Measurements from ENCODE around the gene ARHGEF1.
"Not testable (repeated sequence)": the region's sequence is repeated elsewhere in the genome, so short reads cannot be mapped to it uniquely, and the experiment has no call there.

The ARHGEF1 gene

DNA sequence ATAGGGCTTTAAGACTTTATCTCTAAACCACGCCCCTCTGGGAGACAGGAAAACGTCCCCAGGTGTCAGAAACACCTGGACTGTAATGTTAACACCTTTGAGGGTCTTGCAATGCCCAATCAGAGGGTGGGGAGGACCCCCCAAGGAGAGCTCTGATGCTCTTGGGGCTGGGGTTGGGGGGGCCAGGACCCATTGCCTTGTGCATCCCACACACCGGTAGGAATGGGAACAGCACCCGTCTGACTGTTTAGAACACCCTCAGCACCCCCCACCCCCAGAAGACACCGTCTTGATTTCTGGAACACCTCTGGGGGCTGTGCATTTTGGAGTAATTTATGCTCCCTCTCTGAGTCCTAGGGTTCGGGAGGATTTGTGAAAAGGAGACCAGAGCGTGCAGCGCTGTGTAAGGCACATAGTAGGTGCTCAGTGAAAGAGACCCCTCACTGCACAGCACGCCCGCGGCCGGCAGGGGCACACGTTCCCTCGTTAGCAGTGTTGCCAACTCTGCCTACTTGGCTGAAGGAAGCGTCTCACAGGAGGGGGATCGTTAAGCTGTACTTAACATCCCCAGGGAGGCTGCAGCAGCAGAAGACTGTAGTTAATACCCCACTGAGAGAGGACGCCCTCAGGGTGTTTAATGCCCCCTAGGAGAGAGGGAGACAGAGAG, 48.1 kb downstream of the ARHGEF1 start:
- no peak for DNase-seq (ENCODE audit: low read depth)

DNA sequence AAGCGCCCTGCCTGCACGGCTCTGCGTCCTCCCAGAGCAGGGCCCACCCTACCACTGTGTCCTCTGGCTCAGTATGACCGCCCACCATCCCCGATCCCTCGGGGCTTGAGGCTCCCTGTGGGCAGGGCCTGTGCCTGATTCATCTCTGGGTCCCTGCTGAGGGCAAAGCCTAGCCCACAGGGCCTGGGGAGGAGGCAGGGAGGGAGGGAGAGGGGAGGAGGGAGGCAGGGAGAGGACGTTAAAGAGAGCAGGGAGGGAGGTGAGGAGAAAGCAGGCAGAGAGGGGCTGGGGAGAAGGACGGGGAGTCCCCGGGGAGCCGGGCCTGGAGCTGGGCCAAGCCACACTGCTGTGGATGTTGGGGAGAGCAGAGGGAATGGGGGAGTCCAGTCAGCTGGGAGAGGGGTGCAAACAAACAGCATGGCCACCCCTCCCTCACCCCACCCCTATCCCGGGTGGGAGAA, 49.3 kb downstream of the ARHGEF1 start:
- no peak for DNase-seq (ENCODE audit: low read depth)

DNA sequence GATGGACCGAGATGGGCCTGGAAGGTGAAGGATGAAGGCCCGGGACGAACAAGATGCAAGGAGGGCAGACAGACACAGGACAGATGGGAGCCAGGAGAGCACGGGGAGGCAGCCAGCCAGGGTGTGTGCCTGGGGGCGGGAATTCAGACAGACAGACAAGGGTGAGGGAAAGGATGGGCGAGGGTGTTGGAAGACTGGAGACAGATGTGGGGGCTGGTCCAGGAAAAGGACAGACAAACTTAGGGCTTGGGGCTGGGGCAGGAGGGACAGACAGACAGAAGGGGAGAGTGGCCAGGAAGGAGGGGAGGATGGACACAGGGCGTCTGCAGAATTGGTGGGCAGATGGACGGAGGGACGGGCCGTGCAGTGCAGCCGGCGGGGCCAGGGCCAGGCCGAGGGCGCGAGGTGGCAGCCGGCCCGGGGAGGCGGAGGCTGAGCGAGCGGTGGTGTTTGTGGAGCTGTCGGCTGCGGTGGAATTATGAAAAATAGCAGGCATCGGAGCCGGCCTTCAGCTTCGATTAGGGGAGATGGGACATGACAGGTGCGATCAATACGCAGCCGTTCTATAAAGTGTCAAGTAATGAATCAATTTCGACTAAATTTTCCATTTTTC, 49.8 kb downstream of the ARHGEF1 start:
- no peak for DNase-seq (ENCODE audit: low read depth)

DNA sequence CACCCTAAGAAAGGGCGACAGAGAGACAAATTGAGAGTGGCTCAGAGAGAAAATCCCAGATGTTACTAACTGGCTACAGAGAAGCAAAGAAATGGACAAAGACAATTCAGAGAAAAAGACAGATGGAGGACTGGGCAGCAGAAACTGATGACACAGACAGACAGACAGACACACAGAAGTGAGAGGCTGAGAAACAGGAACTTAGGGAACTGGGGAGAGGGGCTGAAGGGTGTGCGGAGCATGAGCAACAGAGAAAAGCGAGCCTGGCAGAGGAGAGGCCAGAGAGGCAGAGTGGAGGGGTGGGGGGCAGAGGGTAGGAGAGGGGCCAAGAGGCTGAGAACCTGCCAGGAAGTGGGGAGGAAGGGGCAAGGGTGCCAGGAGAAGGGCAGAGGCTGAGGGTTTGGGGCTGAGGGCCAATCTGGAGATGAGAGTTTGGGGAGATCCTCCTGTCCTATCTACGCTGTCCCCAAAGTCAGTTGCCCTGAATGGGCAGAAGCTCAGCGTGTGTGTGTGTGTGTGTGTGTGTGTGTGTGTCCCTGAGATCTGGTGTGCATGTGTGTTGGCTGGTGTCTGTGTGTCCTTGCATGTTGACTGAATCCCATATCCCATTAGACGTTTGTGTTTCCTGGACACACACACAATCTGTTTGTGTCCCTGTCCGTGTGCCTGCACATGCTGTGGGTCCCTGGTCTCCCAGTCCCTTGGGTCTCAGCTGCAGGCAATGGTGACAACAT, 50.9 kb downstream of the ARHGEF1 start:
- no peak for DNase-seq (ENCODE audit: low read depth)

DNA sequence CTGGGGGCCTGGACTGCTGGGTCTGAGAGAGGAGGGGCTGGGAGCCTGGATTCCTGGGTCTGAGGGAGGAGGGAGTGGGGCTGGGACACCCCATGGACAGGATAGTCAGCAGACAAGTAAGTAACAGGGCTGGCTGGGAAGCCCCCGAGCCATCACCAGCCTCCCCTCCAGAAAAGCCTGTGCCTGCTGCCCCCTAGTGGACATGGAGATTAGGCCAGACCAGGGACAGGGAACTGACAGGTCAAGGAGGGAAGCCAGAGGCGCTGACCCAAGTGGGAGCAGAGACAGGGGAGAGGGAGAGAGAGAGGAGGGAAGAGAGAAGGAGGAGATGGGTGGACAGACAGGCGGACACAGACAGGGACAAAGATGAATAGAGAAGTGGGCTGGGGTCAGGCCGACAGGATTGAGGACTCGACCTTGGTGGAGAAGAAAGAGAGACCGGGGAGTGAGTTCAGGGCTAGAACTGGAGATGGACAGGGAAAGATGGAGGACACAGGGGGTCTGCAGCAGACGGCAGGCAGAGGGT, 51.9 kb downstream of the ARHGEF1 start:
- DNase-seq (ENCODE audit: low read depth) = peak; percentile 45

DNA sequence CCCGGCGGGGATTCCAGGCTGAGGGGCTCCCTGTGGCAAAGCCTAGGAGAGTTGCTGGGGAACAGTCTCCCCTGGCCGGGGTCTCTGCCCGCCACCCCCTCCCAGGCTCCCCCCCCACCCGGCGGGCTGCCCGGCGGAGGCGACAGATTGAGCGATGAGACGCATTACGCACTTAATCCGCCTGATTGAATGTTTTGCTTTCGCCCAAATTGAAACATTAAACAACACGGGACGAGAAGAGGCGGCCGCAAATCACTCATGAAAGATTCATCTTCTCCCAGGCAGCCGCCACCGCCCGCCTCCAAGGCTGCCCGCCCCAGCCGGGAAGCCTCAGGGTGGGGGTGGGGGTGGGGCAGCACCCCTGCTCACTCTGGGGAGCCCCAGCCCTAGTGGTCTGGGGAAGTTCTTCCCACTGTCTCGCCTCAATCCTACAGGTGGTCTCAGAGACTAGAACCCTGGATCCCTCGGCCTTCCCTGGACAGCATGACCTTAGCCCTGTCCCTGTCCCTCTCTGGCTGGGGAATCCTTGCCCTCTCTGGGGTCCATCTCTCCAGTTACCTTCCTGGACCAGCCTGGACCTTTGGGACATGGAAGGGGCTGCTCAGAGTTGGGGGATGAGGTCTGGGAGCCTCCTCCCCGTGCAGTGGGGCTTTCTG, 52.9 kb downstream of the ARHGEF1 start:
- DNase-seq (ENCODE audit: low read depth) = no peak

DNA sequence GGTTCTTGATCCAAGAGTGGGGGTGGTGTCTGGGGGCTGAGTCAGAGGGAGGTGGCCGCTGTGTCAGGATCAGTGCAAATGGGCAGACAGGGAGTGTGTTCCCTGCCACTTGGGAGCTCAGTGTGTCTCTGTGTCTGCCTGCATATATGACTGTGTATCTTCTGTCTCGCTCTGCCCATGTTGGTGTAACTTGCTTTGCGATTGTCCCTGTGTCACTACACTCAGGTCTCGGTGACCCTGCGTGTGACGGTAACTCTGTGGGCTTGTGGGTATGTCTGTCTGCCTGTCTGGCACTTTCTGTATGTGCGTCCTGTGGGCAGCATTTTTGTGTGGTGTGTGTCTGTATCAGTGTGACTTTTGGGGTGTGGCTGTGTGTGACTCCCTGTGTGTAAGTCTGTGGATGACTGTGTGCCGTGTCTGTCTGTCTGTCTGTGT, 53.4 kb downstream of the ARHGEF1 start:
- no peak for DNase-seq (ENCODE audit: low read depth)

DNA sequence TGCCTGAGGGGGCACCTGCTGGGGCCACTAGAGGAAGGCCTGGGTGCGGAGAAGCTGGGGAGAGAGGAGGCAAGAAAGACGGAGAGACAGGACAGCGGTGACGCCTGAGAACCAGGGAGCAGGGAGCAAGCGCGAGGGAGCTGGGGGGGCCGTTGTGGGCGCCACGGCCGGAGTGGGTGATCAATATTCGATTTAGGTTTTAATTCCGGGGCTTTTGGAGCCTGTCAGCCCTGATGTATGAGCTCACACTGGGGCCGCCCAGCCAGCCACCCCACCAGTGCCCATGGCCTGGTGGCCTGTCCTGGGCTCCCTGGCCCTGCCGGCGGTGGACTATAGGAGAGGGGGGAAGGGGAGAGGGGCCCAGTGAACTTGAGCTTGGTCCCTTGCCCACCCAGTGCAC, 54.0 kb downstream of the ARHGEF1 start:
- no peak for DNase-seq (ENCODE audit: low read depth)

DNA sequence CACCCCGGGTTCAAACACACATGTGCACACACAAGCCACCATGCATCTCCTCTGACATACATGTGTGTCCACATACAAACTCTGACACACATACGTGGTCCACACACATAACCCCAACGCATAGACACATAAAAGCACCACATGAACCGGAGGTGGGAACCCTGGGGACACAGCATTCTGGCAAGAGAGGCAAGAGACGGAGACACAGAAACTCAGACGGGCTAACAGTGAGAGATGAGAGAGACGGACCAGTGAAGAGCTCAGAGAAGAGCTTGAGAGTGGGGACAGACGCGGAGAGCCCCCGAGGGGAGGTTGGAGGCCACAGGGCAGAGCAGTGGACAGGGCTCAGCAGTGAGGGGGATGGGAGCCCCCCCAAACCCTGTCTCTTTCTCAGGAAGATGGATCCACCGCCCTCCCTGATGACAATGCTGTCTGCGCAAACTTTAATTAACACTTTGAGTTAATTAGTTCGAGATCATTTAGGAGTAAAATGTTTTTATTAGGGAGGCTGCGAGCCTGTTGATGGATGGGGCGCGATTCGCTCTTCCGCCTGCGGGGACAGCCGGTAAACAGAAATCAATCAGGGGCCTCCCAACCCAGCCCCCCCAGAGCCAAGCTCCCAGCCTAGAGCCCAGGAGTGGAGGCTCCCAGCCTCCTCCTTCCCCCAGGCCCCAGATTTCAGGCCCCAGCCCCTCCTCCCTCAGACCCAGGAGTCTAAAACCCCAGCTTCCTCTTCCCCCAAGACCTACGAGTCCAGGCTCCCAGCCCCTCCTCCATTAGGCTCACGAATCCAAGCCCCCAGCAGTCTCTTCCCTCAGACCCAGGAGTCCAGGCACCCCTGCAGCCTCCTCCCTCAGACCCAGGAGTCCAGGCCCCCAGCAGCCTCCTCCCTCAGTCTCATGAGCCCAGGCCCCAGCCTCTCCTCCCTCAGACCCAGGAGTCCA, 54.8 kb downstream of the ARHGEF1 start:
- no peak for DNase-seq (ENCODE audit: low read depth)

DNA sequence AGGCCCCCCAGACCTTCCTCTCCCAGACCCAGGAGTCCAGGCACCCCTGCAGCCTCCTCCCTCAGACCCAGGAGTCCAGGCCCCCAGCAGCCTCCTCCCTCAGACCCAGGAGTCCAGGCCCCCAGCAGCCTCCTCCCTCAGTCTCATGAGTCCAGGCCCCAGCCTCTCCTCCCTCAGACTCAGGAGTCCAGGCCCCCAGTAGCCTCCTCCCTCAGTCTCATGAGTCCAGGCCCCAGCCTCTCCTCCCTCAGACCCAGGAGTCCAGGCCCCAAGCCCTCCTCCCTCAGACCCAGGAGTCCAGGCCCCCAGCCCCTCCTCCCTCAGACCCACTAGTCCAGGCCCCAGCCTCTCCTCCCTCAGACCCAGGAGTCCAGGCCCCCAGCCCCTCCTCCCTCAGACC, 56.2 kb downstream of the ARHGEF1 start:
- not testable (repeated sequence) for DNase-seq (ENCODE audit: low read depth)

DNA sequence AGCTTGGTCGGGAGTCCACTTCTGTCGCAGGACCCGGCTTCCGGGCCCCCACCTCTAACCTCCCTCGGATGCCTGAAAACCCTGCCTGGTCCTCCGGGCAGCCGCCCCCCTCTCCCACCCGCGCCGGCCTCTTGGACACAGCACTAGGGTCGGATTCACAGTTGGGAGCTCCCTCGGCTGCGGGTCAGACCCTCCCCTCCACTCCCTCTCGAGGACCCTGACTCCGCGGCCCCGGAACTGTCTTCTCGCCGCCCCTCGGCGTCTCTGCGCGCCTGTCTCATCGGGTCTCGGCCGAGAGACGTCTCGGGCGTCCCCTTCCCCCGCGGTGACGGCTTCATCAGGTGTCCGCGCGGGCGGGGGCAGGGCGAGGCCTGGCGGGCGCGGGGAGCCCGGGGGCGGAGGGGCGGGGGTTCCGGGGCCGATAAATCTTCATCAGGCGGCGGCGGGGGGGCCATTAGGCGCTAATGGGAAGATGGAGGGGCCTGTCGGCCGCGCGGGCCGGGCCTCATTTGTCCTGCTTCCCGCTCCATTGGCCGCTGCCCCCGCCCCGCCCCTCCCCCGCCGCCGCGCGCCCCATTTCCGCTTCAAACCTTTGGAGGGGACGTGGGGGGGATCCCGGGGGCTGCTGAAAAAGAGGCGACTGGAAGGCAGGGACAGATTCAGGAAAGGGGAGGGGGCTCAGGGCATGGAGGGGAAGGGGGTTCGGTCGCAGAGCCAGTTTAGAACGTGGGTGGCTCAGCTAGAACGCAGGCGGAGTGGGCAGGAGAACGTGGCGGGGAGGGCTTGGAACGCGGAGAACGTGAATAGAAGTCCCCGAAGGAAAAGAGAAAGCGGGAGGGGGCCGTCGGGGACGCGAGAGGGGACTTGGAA, 57.1 kb downstream of the ARHGEF1 start:
- no peak for DNase-seq (ENCODE audit: low read depth)

DNA sequence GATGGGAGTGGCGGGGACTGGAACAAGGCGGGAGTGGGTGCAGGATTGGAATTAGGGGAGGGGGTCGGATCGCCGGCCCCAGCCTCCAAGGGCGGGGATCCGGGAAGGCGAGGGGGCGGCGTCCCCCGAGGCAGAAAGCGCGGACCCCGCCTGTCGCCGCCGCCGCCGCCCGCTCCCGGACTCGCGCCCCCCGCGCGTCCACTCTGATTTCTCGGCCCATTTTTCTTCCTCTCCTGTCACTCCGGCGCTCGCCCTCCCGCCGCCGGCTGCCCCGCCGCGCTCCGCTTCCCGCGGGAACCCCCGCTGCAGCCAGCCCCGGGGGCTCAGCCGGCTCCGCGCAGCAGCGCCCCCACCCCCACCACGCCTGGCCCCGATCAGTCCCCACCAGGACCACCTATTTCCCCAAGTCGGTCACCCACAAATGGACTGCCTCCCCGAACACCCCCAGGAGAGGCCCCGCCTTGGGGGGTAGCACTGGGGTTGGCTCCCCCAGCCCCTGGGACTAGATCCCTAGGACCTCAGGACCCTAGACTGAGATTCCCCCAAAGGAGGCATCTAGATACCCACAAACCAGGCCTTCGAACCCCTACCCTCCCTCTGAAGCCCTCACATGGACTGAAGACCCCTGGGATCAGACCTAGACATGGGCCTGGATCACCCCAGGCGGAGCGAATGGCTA, 57.9 kb downstream of the ARHGEF1 start:
- no peak for DNase-seq (ENCODE audit: low read depth)

DNA sequence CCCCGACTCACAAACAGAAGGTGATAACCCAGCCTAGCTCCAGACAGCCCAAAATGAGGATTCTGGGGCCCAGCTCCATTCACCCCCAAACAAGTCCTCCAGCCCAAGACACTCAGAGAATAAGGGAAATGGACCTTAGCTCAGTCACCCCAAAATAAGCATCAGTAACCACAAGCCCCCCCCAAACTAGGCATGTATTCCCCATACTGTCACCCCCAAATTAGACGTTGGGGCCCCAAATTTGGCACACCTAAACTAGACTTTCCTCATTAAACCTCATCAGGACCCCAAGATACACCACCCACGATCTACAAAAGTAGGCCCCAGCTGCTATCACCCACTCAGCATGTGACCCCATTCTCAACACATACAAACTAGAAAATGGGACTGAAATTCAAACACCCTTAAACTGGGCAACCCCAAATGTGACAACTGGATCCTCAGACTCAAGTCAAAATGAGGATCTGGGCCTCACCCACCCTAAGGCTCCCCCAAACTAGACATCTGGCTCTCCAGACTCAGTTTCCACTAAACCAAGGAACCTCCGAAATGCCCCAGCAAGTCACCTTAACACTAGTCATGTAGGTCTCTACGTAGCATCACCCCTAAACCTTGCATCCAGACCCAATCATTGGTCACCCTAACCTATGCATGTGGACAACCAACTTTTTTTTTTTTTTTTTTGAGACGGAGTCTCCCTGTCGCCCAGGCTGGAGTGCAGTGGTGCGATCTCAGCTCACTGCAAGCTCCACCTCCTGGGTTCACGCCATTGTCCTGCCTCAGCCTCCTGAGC, 58.6 kb downstream of the ARHGEF1 start:
- DNase-seq (ENCODE audit: low read depth) = no peak

DNA sequence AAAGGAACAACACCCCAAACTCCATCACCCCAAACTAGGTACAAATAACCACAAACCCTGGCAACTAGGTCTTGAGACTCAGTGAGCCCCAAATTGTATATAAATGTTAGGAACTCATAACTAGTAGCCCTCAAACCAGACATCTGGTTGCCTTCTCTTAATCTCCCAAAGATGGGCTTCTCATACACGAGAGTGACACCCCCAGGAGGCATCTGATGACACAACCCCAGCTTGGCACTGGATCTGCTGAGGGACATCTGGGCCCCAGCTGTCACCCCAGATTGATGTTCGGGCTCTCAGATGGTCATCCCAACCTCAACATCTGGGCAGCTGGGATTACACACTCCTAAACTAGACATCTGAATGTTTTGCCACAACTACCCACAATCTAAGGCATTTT, 61.4 kb downstream of the ARHGEF1 start:
- DNase-seq (ENCODE audit: low read depth) = no peak

DNA sequence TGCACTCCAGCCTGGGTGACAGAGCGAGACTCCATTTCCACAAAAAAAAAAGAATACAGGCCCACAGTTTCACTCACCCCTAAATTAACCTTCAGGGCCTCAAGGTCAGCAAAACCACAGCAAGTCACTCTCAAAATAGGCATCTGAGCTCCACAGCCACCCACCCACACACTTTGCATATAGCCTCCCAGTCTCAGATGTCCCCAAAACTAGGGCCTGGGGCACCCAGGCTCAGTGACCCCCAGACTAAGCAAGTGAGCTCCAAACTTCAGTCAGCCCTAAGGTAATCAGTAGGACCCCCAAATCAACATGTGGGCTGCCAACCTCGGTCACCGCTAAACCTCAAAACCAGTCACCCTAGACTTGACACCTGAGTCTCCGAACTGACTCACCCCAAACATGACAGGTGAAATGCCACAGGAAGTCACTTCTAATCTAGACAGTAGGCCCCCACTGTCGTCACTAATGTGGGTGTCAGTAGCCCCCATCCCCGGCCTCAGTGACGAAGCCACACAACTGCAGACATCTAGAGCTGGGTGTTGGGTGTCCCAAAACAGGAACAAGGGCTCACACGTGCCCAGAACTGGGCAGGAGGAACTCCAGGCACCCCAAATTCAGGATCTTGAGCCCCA, 62.3 kb downstream of the ARHGEF1 start:
- peak; percentile 48 for DNase-seq (ENCODE audit: low read depth)

DNA sequence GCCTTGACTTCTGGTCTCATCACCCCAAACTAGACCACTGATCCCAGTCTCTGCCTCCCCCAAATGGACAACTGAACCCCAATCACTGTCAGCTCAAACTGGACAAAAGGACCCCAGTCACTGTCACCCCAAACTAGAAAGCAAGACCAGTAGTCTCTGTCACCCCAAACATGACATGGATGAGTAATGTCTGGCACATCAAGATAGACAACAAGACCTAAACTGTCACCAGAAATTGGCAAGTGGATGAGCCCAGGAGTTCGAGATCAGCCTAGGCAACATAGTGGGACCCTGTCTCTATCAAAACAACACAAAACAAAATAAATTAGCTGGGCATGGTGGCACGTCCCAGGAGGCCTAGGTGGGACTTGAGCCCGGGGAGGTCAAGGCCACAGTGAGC, 64.1 kb downstream of the ARHGEF1 start:
- no peak for DNase-seq (ENCODE audit: low read depth)

DNA sequence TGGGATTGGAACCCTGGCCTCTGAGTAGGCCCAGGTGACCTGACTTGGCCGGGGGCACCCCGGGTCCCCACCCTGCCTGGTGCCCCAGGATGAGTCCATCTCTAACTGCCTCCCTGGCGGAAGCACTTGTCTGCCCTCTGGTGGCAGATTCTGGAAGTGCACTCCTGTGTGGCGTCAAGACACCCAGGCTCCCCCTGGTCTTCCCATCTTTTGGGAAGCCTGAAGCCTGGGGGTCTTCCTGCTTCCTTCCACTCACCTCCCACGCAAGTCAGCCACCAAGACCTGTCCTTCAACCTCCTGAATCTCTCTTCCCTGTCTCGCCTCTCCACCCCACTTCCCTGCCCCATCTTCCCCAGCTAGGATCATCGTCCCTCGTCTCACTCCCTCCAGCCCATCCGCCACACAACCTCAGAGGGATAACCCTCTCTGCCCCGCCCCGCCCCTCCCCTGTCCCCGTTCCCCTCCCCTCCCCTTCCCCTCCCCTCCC, 68.7 kb downstream of the ARHGEF1 start:
- DNase-seq (ENCODE audit: low read depth) = peak; percentile 95

DNA sequence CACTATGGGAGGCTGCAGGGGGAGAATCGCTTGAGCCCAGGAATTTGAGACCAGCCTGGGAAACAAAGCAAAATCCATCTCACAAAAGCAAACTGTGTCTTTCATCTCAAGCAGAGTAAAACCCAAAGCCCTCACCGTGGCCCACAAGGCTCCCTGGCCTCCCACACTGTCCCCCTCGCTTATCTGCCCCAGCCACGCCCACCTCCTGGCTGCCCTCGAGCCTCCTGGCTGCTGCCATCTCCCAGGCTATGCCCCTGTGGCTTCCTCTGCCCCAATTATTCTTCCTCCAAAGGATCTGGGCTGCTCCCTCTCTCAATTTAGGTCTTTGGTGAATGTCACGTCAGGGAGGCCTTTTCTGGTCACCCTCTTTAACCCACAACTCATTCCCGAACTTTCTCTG, 72.5 kb downstream of the ARHGEF1 start:
- DNase-seq (ENCODE audit: low read depth) = no peak
